Fibroblast of skin of left quadriceps (primary cell): ENCODE results near the gene TCF21.
A peak's percentile ranks its signal among the peaks of the same experiment; 100 is the strongest.

ENCODE experiments used
- DNase-seq, 2 experiments: peaks; one replicate each; pipeline ENCODE4 v3.0.0-alpha.2; 2013; ENCODE audit warnings: low read depth in 2 of 2

The TCF21 gene

DNA sequence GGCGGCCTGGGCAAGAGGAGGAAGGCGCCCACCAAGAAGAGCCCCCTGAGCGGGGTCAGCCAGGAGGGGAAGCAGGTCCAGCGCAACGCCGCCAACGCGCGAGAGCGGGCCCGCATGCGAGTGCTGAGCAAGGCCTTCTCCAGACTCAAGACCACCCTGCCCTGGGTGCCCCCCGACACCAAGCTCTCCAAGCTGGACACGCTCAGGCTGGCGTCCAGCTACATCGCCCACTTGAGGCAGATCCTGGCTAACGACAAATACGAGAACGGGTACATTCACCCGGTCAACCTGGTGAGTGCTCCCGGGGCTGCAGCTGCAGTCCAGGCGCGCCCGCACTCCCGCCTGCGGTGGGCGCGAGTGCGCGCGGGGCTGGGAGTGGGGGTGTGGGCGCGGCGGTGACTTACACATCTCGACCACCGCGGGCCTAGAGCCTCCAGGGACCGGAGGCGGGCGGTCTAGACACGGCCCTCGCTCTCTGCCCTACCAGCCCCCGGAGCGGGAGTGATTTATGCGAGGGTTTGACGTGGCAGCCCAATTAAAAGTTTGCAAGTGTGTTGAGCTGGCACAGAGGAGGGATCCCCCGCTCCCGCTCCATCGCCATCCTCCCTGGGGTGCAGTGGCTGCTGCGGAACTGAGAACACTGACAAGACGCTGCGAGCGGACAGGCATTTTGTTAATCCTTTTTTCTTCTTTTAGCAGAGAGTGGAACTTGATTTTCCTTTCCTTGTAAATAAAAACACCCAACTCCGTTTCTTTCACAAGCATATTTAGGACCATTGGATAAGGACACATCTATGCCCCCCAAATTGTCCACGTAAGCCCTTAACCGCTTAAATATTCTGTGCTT is 867 bp downstream of the TCF21 start:
- DNase-seq, result no peak

DNA sequence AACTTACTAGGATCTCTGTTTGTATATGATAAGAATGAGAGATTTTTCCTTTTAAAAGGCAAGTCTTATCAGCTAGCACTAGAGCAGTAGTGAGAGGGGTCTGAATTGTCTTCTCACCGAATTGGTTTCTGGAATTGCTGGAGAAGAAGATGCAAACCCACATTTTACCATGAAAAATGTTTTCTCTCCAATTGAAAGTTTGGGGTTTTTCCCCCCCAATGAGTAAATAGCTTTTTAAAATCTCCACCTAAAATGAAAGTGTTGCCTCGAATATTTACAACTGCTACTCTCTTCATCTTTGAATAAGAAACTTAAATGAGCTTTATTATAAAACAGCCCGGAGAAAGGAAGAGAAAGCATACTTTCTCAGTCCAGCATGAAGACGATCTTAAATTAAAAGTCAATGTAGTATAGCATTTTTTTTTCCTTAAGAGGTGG is 1.8 kb downstream of the TCF21 start:
- no peak for DNase-seq

DNA sequence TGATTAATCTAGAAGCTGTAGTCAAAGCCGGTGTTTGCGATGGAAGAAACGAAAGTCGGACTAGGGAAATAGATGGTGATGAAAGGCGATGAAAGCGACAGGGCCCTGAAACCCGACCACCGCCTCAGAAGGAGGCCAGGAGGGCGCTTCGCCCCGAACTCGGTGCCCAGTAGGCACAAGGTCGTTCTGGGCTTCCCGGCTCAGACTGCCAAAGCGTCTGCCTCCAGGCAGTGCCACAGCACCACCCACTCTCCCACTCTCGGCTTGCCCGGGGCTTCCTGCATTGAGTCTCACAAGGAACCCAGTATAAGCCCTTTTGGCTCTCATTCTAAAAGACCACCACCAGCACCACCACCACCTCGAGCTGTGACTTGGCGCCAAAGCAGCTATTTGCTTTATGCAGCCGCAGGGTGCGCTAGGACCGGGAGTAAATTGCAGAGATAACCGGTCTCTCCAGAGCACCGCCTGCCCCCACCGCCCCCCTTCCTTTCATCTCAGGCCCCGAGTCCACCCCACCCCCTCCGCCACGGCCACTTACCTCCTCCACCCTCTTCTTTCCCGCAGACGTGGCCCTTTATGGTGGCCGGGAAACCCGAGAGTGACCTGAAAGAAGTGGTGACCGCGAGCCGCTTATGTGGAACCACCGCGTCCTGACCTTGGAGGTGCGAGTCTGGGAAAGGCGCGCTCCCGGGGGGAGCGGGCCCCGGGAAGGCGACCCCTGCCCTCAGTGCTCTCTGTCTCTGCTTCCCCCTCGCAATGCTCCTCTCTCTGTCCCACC is 2.4 kb downstream of the TCF21 start:
- no peak for DNase-seq

DNA sequence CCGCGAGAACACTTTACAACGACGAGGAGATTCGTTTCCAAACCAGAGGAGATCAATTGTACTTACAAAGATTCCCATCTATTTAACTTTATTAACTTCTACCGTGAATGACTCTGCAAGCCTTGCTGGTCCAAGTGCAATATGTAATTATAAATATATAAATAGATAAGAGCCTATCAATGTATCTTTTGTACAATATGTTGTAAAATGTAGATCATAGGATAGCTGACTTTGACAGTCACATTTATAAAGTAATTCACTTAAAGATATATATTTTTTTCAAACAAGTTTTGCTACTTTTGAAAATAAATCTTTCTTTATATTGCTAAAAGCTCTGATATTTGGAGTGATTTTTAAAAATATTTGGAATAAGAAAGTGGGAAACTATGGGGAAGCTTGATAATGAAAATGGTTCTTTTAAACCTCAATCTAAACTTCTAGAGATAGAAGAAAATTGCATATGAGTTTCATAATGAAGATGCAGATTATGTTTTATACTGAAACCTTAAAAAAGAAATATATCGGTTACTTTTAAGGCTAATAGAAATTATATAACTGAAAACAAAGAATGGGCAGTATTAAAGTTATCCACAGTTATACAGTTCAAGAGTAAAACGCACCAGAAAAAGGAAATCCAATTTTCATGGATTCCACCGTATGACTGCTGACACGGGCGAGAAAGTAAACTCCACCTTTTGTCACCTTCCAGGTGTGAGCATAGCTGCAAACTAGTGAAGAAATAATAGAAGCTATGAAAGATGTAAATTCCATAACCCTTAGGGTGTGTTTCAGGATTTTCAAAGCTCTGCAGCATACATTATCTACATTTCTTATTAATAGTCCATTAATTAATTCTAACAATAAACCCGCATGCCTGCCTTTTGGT is 3.3 kb downstream of the TCF21 start:
- no peak for DNase-seq

DNA sequence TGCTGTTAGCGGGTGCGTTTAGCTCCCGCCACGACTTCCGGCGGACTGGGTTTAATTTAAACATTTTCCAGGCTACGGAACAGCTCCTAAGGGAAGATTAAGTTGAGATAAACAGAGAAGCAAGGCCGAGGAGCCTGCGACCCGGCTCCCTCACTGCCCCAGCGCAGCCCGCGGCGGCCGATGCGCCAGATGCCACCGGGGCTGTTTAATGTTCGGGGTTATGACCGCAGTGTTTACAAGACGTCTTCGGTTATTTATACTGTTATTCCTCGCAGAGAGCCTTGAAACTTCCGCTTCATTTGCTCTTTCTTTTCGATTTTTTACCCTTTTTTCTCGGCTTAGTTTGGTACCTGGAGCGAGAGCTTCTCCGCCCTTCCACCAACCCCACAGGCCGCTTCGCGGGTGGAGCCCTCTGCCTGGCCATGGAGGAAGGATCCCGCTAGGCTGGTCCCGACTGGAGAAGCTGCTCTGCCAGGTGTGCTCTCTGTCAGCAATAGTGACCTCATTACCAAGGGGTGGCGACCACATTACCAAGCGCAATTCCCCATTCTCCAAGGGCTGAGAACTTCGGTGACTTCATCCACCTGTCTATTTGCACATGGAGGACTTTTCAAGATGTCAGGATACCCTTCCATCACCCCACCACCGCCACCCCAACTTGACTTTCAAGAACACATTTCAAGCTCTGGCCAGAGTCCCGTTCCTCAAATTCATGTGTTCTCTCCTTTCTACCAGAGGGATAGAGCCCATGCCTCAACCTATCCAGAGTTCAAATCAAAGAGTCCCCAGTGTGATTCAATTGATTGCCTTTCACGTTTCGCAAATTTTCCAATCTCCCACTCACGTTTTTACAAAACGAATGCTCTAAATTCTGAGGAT is 4.1 kb downstream of the TCF21 start:
- no peak for DNase-seq

DNA sequence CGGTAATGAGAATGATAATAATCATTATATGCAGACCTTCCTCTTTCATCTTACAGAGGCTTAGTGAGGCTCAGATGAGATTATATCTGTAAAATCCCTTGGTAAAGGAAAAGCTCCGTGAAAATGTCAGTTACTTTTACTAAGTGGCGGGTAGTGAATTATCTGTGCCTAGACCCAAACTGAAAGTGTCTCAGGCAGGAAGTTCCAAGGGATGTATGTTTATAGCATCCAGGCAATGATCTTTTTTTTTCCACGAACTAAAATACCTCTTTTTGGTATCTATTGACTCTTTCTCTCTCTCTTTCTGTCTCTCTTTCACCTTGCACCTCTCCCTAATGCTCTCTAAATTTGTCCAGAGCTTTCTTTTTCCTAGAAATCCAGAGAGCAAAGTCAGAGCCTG is 5.0 kb downstream of the TCF21 start:
- DNase-seq, result no peak

DNA sequence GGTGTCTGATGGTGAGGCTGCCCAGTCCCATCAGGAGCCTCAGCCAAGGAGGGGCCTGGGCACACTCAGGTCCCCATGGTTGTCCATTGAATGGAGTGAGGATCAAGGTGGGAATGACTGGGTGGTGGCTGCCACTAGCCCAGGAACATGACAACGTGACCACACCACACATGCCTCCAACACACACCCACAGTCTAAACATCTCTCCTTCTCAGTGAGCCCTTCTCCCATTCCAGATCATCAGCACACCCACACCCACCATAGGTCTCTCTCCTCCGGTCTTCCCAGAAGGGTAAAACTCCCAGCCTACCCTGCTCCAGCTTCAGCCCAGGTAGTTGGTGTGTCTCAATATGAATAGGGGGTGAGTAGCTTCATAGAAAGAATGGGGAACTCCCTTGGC is 5.5 kb downstream of the TCF21 start:
- no peak for DNase-seq

DNA sequence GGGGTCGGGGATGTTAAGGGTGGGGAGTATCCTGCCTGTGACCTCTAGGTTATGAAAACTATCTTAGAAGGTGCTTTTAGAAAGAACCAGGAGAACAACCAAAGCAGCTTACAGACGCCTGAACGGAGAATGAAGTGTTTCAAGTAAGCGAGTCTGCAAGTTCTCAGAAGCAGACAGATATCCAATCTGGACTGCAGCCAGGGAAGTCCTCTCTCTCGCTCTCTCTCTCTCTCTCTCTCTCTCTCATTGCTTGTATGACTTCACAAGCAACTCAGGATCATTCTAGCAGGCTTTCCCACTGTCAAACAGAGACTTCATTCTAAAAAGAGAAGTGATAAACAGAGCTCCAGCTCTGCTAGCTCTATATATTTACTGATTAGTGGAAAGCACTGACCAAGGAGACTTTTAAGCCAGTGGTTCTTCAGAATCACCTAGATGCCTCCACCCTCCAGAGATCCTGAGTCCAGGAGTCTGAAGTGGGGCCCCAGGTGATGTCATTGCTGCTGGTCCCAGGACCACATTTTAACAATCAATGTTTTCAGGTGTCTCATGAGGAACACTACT is 6.0 kb downstream of the TCF21 start:
- DNase-seq, result no peak

DNA sequence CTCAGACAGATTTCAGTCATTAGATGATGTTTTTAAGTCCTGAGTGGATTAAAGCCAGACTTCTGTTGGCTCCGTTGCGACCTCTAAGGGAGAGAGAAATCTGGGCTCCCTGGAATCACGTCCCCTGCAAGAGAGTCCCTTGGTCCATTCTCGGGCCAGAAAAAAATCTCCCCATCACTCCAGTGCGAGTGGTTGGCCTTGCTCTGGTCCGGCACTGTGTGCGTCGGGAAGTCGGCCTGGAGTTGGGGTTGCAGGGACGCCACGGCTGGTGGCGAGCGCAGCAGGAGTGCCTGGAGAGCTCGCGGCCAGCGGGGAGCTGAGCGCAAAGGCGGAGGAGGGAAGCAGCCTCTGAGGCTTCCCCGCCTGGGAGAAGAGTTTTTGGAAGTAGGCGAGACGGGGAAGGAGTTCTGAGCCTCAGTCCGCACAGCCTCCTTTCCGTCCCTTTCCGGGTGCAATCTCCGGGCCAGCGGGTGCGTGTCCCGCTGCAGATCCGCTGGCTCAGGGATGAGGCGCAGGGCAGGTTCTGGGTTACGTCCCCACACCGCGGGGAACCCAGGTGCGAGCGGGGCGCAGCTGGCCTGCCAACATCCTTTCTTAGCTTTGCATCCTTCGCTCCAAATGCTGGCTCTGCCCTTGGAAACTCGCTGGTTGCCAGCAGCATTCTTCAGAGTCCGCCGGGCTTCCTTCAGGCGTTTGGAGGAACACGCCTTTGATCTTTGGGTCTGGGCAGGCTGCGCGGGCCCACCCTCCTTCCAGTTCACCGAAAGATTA is 6.8 kb downstream of the TCF21 start:
- DNase-seq, result no peak

DNA sequence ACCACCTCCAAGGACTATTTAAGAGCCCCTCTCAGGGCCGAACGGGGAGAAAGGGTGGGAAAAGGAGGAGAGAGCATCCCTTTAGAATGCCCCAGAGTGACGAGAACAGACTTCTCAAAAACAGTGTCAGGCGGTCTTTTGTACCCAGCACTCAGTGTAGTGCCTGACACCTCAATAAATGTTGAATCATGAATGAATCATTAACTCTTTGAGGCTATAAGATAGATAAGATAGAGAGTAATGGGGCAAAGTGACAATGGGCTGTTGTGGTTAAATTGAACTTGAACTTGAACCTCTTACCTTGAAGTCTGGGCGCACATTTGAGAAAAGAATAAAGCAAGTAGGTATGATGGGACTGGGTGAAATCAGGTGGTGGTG is 7.4 kb downstream of the TCF21 start:
- DNase-seq, result no peak

DNA sequence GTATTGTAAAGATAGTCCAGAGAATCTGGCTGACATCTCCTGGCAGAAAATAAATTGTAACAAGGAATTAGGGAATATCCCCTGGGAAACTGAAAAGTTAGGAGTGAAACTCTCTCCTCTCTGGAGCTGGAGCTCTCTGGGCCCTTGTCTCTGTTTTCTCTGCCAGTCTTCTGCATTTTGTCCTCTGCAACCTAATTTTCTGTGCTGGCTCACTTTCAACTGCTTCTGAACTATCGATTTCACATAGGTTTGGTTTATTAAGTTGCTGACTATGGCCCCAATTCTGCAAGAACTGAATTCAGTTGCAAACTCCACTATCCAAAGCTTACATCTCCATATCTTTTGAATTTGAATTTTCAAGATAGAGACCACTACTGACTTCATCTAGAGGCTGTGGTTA is 9.3 kb downstream of the TCF21 start:
- no peak for DNase-seq

DNA sequence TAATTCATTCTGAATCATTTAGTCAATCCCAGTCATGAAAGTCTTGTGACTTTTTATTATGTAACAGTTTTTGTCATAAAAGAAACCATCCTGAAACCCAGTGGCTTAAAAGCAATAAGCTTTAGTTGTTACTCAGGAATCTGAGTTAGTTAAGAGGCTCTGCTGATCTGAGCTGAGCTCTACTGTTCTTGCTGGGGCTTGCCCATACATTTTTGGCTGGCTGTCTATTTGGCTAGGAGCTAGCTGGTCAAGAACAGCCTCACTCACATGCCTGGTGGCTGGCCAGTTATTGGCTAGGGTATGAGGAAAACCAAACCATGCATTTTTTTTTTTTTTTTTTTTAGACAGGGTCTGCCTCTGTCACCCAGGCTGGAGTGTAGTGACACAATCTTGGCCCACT is 10.6 kb downstream of the TCF21 start:
- DNase-seq, result no peak

DNA sequence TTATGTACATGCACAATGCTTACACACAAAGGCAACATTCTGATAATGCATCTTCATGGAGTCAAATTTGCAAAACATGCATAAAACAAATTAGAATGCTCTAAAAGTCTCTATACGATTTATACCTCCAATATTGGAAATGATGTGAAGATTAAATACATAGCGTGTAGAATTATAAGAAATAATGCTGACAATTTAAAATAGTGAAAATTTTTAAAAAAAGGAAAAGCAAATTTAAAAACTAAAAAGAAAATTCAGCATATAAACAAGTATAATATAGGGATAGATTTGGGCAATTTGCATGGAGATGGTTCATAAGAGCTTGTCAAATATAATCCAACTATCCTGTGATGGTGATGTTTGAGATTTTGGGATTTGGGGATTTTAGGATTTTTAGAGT is 14.9 kb downstream of the TCF21 start:
- DNase-seq, result no peak

DNA sequence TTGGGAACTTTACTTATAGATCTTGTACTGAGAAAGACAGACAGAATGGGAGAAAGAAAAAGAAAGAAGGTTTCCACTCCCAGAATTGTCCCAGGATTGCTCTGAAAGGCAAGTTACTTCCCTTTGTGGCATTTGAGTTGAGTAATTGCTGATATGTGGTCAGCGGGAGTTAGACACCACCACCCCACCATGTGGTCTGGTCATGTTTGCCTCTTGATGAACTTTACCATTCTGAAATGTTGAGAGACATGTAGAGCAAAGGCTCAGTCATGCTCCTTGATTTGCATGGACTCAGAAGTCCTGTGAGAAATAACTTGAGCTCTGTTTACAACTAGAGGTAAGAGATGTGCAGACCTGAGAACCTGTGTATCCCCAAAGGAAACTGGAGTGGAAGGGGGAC is 17.1 kb downstream of the TCF21 start:
- DNase-seq, result no peak

DNA sequence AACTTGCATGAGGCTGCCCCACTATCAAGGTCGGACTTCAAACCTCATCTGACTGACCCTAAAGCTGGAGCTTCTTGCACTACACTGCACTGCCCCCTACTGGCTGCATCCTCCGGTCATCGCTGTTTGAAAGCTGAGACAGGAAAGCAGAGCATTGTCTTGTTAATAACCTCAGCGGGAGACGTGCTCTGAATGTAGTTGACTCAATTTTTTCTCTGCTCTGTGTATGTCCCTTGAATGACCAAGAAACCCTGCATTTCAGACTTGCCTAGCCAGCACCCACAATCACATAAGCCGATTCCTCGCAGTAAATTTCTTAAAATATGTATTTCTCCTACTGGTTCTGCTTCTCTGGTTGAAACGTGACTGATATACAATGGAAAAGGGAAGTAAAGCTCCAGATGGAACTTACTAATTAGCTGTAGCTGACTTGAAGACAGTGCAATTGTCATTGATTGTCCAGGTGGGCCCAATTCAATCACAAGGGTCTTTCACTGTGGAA is 27.8 kb downstream of the TCF21 start:
- peak; percentile 56 to 63 for DNase-seq

DNA sequence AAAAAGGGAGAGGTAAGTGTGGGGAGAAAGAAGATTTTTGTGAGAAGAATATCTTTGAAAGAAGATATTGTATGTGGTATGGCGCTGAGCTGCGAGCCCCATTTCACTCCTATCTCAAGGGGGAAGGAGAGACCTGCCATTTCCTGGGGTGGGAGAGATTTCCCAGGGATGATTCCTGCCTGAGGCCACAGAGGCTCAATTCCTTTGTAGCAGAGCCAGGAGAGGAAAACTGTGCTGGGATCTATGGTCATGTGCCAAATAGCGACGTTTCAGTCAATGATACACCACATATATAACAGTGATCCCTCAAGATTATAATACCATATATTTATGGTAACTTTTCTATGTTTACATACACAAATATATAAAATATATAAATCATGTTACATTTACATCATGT is 28.9 kb downstream of the TCF21 start:
- DNase-seq, result no peak

DNA sequence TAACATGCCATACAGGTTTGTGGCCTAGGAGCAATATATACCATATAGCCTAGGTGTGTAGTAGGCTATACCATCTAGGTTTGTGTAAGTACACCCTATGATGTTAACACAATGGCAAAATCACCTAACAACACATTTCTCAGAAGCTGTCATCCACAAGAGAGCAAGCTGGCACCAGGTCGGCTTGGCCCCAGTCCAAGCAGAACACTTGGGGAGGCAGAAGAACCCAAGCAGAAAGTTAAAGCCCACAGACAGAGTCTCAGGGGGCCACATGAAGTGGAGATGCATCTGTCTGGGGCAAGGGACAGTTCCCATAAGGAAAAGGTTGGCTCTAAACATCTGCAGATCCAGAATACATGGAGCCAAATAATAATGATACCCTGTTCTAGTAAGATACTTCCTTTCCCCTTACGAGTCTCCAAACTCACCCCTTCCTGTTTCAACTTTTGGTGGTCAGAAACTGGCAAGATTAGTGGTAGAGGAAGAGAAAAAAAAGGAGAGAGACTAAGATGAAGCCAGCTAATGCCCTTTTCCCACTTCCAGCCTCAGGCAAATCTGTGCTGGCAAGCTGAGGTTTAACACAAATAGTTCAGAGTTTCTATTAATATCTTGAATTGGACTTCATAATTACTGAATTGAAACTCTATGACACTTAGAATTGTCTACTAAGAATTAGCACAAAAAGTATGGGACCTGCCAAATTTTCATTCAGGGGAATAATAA is 29.5 kb downstream of the TCF21 start:
- no peak for DNase-seq

DNA sequence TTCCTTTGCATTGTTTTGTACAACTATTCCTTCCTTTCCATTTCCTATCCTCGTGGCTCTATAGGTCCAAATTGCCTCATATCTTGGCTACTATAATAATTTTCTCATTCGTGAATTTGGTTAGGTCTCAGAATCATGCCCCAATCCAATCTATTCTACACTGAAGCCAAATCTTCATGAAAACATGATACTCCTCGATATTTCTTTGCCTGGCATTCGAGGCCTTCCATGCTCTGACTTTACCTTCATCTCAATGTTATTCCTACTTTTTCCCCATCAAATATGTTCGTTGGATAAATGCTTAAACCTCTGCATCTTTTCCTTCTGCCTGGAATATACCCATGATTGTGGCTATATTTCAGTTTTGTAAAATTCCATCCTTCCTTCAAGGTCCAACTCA is 30.4 kb downstream of the TCF21 start:
- DNase-seq, result no peak

DNA sequence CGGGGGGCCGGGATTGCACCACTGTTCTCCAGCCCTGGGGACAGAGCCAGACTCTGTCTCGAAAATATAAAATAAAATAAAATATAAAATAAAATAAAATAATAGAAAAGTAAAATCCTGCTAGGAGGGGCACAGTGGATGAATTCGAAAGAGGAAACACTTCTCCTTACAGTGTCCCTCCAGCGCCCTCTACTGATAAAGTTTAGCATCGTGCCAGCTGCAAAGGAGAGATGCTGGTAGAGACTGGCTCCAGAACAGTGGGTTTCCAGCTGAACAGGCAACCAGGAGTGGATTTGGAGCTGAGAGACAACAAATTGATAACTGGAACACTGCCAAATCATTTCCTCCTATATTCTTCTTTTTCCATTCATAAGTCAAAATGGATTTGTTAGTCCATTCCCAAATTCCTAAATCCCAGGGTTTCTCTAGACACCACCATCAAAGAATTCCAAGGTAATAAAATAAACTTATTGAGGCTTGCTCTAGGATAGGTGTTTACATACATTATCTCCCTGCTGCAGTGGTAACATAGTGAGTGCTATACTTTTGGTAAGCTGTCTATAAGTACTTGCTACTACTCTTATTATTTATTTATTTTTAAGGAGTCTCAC is 32.4 kb downstream of the TCF21 start:
- peak; percentile 46 to 53 for DNase-seq
